ENCODE measurements around the gene CDH23.

The CDH23 gene

DNA sequence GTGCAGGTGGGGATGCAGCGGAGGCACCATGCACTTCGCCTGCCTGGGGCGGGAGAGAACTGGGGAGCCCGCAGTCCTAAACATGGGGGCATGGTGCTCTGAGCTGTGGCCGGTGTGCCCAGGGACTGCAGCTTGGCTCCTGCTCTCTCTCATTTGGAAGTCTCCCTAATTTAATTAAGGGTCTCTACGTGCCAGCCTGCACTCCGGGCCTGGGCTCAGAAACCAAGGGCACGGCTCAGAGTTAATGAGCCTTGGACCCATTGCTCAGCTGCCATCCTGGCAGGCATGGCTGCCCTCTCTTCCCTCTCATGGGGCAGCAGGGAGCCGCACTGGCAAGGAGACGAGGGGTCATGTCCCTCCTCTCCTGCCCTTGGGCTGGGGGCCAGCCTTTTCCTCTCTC, 115.6 kb downstream of the CDH23 start:
- in situ Hi-C loops (cut with HindIII; ENCODE audit: low sequenced_read_pairs) = no loop called here

DNA sequence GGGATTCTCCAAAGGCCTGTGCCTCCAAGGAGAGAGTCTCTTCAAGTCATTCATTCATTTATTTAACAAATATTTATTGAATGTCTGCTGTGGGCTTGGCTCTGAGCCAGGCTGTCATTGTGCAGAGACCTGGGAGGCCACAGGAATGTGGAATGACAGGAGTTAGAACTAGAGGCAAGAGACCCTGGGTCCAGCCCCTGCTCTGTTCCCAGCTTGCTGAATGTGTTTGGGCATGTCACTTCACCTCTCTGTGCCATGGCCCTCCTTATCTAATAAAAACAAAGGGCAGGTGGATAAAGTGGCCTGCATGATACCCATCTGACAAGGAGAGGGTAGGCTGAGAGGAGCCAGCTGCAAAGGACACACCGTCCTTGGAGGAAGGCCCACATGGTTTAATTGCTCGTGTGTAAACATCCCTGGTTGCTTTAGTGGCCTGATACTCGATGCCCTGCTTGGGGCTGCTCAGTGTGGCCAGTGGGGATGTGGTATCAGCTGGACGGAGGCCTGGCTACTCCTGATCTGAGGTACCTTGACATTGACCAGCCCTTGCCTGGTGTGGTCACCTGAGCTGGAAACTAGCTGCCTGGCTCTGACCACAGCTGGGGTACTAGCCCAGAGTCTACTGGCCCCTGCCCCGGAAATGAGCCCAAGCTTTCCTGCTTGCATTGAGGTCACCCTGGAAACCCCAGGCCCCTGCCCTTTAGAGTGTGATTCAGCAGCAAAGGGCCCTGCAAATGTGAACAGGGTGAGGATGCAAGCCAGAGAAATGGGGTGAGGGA, 116.2 kb downstream of the CDH23 start:
- in situ Hi-C loops (cut with HindIII; ENCODE audit: low sequenced_read_pairs) = no loop called here
- TF ChIP-seq, protein P1, sequence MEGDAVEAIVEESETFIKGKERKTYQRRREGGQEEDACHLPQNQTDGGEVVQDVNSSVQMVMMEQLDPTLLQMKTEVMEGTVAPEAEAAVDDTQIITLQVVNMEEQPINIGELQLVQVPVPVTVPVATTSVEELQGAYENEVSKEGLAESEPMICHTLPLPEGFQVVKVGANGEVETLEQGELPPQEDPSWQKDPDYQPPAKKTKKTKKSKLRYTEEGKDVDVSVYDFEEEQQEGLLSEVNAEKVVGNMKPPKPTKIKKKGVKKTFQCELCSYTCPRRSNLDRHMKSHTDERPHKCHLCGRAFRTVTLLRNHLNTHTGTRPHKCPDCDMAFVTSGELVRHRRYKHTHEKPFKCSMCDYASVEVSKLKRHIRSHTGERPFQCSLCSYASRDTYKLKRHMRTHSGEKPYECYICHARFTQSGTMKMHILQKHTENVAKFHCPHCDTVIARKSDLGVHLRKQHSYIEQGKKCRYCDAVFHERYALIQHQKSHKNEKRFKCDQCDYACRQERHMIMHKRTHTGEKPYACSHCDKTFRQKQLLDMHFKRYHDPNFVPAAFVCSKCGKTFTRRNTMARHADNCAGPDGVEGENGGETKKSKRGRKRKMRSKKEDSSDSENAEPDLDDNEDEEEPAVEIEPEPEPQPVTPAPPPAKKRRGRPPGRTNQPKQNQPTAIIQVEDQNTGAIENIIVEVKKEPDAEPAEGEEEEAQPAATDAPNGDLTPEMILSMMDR (IDR thresholded peaks at IDR 0.05; ENCODE audit: low read depth, low read length) = no peak
- DNase-seq (ENCODE audit: low read depth, low spot score) = no peak
- no peak overlapping the region for H3K4me3 ChIP-seq (ENCODE audit: low read depth, low read length)

More for the DNA sequence above, 115.6 kb downstream of the CDH23 start:
- TF ChIP-seq, protein P1 (IDR thresholded peaks at IDR 0.05; ENCODE audit: low read depth, low read length) = no peak
- no peak for DNase-seq (ENCODE audit: low read depth, low spot score)
- H3K4me3 ChIP-seq (ENCODE audit: low read depth, low read length) = no peak overlapping the region

DNA sequence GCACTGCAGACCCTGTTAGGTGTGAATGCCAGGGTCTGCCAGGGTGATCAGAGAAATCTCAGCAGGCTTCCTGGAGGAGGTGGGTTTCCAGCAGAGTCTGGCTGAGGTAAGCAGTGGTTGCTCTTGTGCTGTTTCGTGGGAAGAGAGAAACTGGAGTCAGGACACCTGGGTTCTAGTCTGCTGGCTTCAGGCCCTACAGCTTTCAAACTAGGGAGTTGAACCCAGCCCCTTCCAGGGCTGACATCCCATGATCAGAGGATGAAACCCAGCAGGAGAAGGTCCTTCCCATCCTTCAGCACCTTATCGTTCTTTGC, 116.8 kb downstream of the CDH23 start:
- TF ChIP-seq, protein P1 (IDR thresholded peaks at IDR 0.05; ENCODE audit: low read depth, low read length) = no peak
- in situ Hi-C loops (cut with HindIII; ENCODE audit: low sequenced_read_pairs) = no loop called here
- no peak for DNase-seq (ENCODE audit: low read depth, low spot score)
- no peak overlapping the region for H3K4me3 ChIP-seq (ENCODE audit: low read depth, low read length)

DNA sequence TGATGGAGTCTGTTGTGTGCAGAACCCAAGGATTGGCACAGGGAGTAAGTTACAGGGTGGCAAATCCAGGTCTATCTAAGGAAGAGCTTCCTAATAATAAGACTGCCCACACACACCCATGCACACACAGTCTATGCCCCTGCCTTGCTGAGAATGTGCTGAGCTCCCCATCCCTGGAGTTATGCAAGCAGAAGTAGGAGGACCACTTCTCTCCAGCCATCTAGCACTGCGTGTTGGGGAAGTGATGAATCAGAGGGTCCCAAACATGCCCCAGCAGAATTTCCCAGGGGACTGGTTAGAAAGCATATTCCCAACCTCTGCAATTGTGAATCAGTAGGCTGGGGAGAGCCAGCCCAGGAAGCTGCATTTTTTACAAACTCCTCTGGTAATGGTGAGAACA, 117.2 kb downstream of the CDH23 start:
- TF ChIP-seq, protein P1 (IDR thresholded peaks at IDR 0.05; ENCODE audit: low read depth, low read length) = no peak
- in situ Hi-C loops (cut with HindIII; ENCODE audit: low sequenced_read_pairs) = no loop called here
- no peak overlapping the region for H3K4me3 ChIP-seq (ENCODE audit: low read depth, low read length)
- no peak for DNase-seq (ENCODE audit: low read depth, low spot score)

DNA sequence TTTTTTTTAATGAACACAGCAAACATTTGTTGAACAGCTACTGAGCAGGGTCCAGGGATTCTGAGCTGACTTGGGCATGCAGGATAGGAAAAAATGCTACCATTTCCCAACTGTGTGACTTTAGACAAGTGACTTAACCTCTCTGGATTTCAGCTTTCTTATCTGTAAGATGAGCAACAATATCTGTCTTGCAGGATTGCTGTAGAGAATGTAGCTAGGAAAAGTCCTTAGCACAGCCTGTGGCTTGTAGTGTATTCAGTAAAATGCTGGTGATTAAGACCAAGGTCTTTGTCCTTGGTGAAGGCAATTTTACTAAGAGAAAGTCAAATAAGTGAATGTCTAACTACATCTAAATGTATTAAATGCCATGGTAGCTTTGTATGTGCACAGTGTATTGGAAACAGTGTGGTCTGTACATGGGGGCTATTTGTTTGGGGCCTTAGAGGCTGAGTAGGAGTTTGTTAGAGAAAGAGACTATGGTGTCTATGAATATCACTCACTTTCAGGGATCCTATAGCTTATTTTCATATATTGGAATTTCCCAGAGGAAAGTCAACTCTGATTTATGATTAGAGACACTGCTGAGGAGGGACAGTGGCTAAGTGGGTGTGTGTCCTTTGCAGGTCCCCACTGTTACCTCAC, 118.9 kb downstream of the CDH23 start:
- TF ChIP-seq, protein P1 (IDR thresholded peaks at IDR 0.05; ENCODE audit: low read depth, low read length) = no peak
- in situ Hi-C loops (cut with HindIII; ENCODE audit: low sequenced_read_pairs) = no loop called here
- no peak overlapping the region for H3K4me3 ChIP-seq (ENCODE audit: low read depth, low read length)
- DNase-seq (ENCODE audit: low read depth, low spot score) = no peak

DNA sequence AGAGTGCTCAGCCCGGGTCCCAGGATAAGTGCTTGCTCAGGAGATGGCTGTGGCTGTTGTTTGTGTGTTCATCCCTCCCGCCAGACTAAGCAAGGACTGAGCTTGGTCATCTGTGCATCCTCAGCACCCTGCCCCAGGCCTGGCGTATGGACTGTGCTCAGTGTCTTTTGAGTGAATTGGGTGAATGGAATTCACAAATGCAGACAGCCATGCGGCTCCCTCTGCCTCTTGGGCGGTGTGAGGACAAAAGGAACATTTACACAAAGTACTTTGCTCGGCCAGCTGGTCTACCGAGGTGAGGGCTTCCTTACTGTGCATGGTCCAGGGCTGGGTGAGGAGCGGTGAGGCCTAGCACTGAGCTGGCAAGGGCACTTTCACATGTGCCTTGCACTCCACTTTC, 120.2 kb downstream of the CDH23 start:
- TF ChIP-seq, protein P1 (IDR thresholded peaks at IDR 0.05; ENCODE audit: low read depth, low read length) = no peak
- in situ Hi-C loops (cut with HindIII; ENCODE audit: low sequenced_read_pairs) = no loop called here
- H3K4me3 ChIP-seq (ENCODE audit: low read depth, low read length) = no peak overlapping the region
- no peak for DNase-seq (ENCODE audit: low read depth, low spot score)

All from astrocyte of the spinal cord (primary cell).